SU-DHL-6 (cell line): ENCODE data around the gene EIF6.

ENCODE experiments used
- CTCF ChIP-seq: fragments of 200-600 bp; sonication (generic); IDR thresholded peaks from one replicate; pipeline ENCODE4 v1.5.1; 2017; ENCODE audit warnings: antibody characterized with exemption, mild to moderate bottlenecking, low read length, moderate library complexity; ENCODE audit not compliant: insufficient read depth, poor library complexity, severe bottlenecking
- EZH2phosphoT487 ChIP-seq: fragments of 200-600 bp; sonication (generic), shearing (Covaris generic); conservative IDR thresholded peaks from 2 replicates; pipeline ENCODE4 v1.6.1; 2018; ENCODE audit warnings: mild to moderate bottlenecking, antibody characterized with exemption, low read length, moderate library complexity, mixed read lengths

- TF ChIP-seq CTCF (no peak), EZH2phosphoT487 (no peak)
Measured at GRCh38 chr20:35240811-35241293, 43.7 kb downstream of the EIF6 start.
